Thyroid gland (tissue), 4 donors: Measurements from ENCODE around the gene CNTNAP5.

ENCODE experiments used
- CTCF ChIP-seq, 6 experiments: fragments of 200-600 bp in 3 of 6; fragments of 450-650 bp in 3 of 6; sonication (generic) in 3 of 6; IDR thresholded peaks; one replicate each; pipeline ENCODE4 v1.5.1; 2016 to 2019; ENCODE audit warnings: antibody characterized with exemption in 6 of 6, mild to moderate bottlenecking in 2 of 6, inconsistent platforms in 1 of 6, moderate library complexity in 1 of 6
- POLR2A ChIP-seq, 2 donors: fragments of 450-650 bp; IDR thresholded peaks; one replicate each; pipeline ENCODE4 v1.6.1; 2017; ENCODE audit warnings: antibody characterized with exemption in 2 of 2, mild to moderate bottlenecking in 2 of 2, moderate library complexity in 1 of 2

DNA sequence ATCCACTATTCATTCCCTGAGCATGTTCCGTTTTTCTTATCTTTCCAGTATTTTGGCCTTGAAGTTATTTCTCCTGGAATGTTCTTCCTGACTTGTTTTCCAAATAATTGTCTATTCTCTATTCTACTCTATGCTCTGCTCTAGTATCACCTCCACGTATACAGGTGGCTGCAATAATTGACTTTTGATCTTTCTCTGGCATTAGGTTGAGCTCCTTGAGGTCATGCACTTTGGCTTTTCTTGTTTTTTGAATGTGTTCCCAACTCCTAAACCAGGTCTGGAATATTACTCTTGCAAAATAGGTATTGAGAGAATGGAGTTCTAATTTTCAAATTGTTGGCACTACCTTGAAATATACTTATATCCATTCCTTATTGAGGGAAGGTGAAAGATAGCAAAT, 550.4 kb downstream of the CNTNAP5 start:
- no peak for TF ChIP-seq CTCF (IDR thresholded peaks at IDR 0.05)
- no peak for TF ChIP-seq POLR2A (IDR thresholded peaks at IDR 0.05)
